Parathyroid adenoma (tissue), 2 donors: ENCODE measurements around the gene GPR180.
"Not testable (repeated sequence)": the region's sequence is repeated elsewhere in the genome, so short reads cannot be mapped to it uniquely, and the experiment has no call there.

Source experiments
- H2AFZ ChIP-seq: fragments of 300-600 bp; sonication (generic); one replicate; pipeline ENCODE4 v1.7.0; 2017; ENCODE audit warnings: antibody characterized with exemption, mild to moderate bottlenecking
- H3K27ac ChIP-seq: fragments of 300-600 bp; sonication (generic); one replicate; pipeline ENCODE4 v1.7.0; 2017
- H3K27me3 ChIP-seq: fragments of 300-600 bp; sonication (generic); one replicate; pipeline ENCODE4 v1.7.0; 2017; ENCODE audit warnings: low read length; ENCODE audit not compliant: control insufficient read depth, insufficient read depth
- H3K36me3 ChIP-seq: fragments of 300-600 bp; sonication (generic); one replicate; pipeline ENCODE4 v1.7.0; 2017; ENCODE audit warnings: low read length; ENCODE audit not compliant: control insufficient read depth, insufficient read depth
- H3K4me1 ChIP-seq: fragments of 300-600 bp; sonication (generic); one replicate; pipeline ENCODE4 v1.7.0; 2017; ENCODE audit warnings: control low read depth
- H3K4me2 ChIP-seq: fragments of 300-600 bp; sonication (generic); one replicate; pipeline ENCODE4 v1.7.0; 2017; ENCODE audit warnings: low read length
- H3K4me3 ChIP-seq: fragments of 300-600 bp; sonication (generic); one replicate; pipeline ENCODE4 v1.7.0; 2017; ENCODE audit warnings: low read depth, low read length
- H3K79me2 ChIP-seq: fragments of 300-600 bp; sonication (generic); one replicate; pipeline ENCODE4 v1.7.0; 2017; ENCODE audit warnings: control low read depth
- H3K9ac ChIP-seq: fragments of 300-600 bp; sonication (generic); one replicate; pipeline ENCODE4 v1.7.0; 2017; ENCODE audit warnings: mild to moderate bottlenecking
- H3K9me3 ChIP-seq: fragments of 300-600 bp; sonication (generic); one replicate; pipeline ENCODE4 v1.7.0; 2017; ENCODE audit warnings: low read length; ENCODE audit not compliant: control insufficient read depth
- CTCF ChIP-seq: fragments of 300-600 bp; sonication (generic); IDR thresholded peaks from one replicate; pipeline ENCODE4 v1.7.0; 2017; ENCODE audit warnings: antibody characterized with exemption, mild to moderate bottlenecking
- donor health status: primary hyperparathyroidism.

The GPR180 gene

GRCh38 chr13:94632226-94632980 is 30.7 kb downstream of the GPR180 start:
- Histone ChIP-seq H3K4me2 (no peak overlapping the region), H3K9me3 (no peaks in the 10 kb centered on the region), H2AFZ (no peak overlapping the region), H3K27me3 (no peaks in the 10 kb centered on the region), H3K36me3 (no peaks in the 10 kb centered on the region), H3K4me1 (no peaks in the 10 kb centered on the region), H3K27ac (no peak overlapping the region), H3K79me2 (no peaks in the 10 kb centered on the region), H3K4me3 (no peak overlapping the region), H3K9ac (no peak overlapping the region)
- TF ChIP-seq CTCF, result no peak

- not testable (repeated sequence) for H3K36me3 ChIP-seq, H3K27me3 ChIP-seq, H3K4me3 ChIP-seq, H3K4me2 ChIP-seq, H3K9me3 ChIP-seq, H3K79me2 ChIP-seq, H3K9ac ChIP-seq, H3K4me1 ChIP-seq, H2AFZ ChIP-seq, H3K27ac ChIP-seq
Observed at GRCh38 chr13:94636096-94636495, 34.4 kb downstream of the GPR180 start.

- Histone ChIP-seq H3K79me2 (no peaks in the 10 kb centered on the region), H3K36me3 (no peaks in the 10 kb centered on the region), H3K27ac (no peak overlapping the region), H3K27me3 (no peaks in the 10 kb centered on the region), H2AFZ (no peak overlapping the region), H3K9me3 (no peaks in the 10 kb centered on the region), H3K4me1 (no peaks in the 10 kb centered on the region), H3K9ac (no peak overlapping the region), H3K4me3 (no peak overlapping the region), H3K4me2 (no peak overlapping the region)
- TF ChIP-seq CTCF, result no peak
Observed at GRCh38 chr13:94636942-94637578, 35.4 kb downstream of the GPR180 start.

- H3K4me1 ChIP-seq, H3K4me2 ChIP-seq, H2AFZ ChIP-seq, H3K27me3 ChIP-seq, H3K4me3 ChIP-seq, H3K36me3 ChIP-seq, H3K27ac ChIP-seq, H3K79me2 ChIP-seq, H3K9me3 ChIP-seq, H3K9ac ChIP-seq: not testable (repeated sequence)
Observed at GRCh38 chr13:94637677-94638076, 36.0 kb downstream of the GPR180 start.

GRCh38 chr13:94640721-94641120 is 39.1 kb downstream of the GPR180 start:
- Histone ChIP-seq H3K79me2 (no peaks in the 10 kb centered on the region), H3K4me1 (no peaks in the 10 kb centered on the region), H3K27me3 (no peaks in the 10 kb centered on the region), H3K36me3 (no peaks in the 10 kb centered on the region), H3K27ac (no peak overlapping the region), H2AFZ (no peak overlapping the region), H3K4me3 (no peak overlapping the region), H3K4me2 (no peak overlapping the region), H3K9ac (no peak overlapping the region), H3K9me3 (no peaks in the 10 kb centered on the region)
- TF ChIP-seq CTCF, result no peak
